Caco-2 (cell line): Measurements from ENCODE around the gene ZBTB22. TPM values are rescaled to one million over a fixed set of nuclear protein-coding genes. Genes with fewer than 3 reads are reported as not detected.

Experiments
- BruUV-seq: library from RNA; stranded (reverse); fragments of 400-500 nt; replicated peaks from 2 replicates; lab custom pipeline; 2021; lab: Mats Ljungman, UMichigan
- CTCF ChIA-PET: fragments of 300-600 bp; sonication (Branson Sonifier 250); formaldehyde crosslinking; loops from one replicate; lab custom pipeline; 2022; ENCODE audit warnings: antibody characterized with exemption; lab: Charles Lee
- POLR2A ChIA-PET: fragments of 300-600 bp; sonication (Branson Sonifier 250); formaldehyde crosslinking; loops from one replicate; lab custom pipeline; 2022; ENCODE audit warnings: antibody characterized with exemption; lab: Charles Lee
- DNase-seq, 2 experiments: peaks; one replicate each; pipeline versions ENCODE4 v3.0.0 to v3.0.0-alpha.2; 2020 to 2022
- H3K27me3 ChIP-seq: replicated peaks from 2 replicates; pipeline ENCODE4 v1.6.0; 2011; ENCODE audit warnings: low read length; ENCODE audit not compliant: control insufficient read depth, insufficient read depth
- H3K36me3 ChIP-seq: 2 replicates; pipeline ENCODE4 v1.5.1; 2011; ENCODE audit warnings: low read length; ENCODE audit not compliant: control insufficient read depth, insufficient read depth
- H3K4me1 ChIP-seq: fragments of 250-450 bp; sonication (Bioruptor Pico); 2 replicates; pipeline ENCODE4 v1.5.1; 2020; ENCODE audit warnings: mild to moderate bottlenecking
- H3K4me3 ChIP-seq: 2 replicates; pipeline ENCODE4 v1.5.1; 2011; ENCODE audit warnings: low read depth, mild to moderate bottlenecking, control low read depth, low read length
- H3K9me3 ChIP-seq: fragments of 250-450 bp; sonication (Bioruptor Pico); 2 replicates; pipeline ENCODE4 v1.5.1; 2020; ENCODE audit warnings: mild to moderate bottlenecking, moderate library complexity
- H3K27ac Mint-ChIP-seq: one replicate; pipeline ENCODE4 v1.8.0; 2022; ENCODE audit warnings: mixed read lengths; ENCODE audit not compliant: unreplicated experiment
- H3K27me3 Mint-ChIP-seq: one replicate; pipeline ENCODE4 v1.8.0; 2022; ENCODE audit warnings: mixed read lengths; ENCODE audit not compliant: insufficient read depth, unreplicated experiment
- H3K36me3 Mint-ChIP-seq: one replicate; pipeline ENCODE4 v1.8.0; 2022; ENCODE audit warnings: mild to moderate bottlenecking, mixed read lengths; ENCODE audit not compliant: insufficient read depth, unreplicated experiment
- H3K4me1 Mint-ChIP-seq: one replicate; pipeline ENCODE4 v1.8.0; 2022; ENCODE audit warnings: low read depth, mixed read lengths; ENCODE audit not compliant: unreplicated experiment
- H3K4me3 Mint-ChIP-seq: one replicate; pipeline ENCODE4 v1.8.0; 2022; ENCODE audit warnings: mild to moderate bottlenecking, moderate library complexity, mixed read lengths; ENCODE audit not compliant: unreplicated experiment
- H3K9me3 Mint-ChIP-seq: one replicate; pipeline ENCODE4 v1.8.0; 2022; ENCODE audit warnings: mixed read lengths; ENCODE audit not compliant: unreplicated experiment
- intact Hi-C: fragments of 100-400 bp; cut with micrococcal nuclease; formaldehyde crosslinking; loops from one replicate; pipeline ENCODE4 v1.10.0; 2022; ENCODE audit not compliant: unreplicated experiment
- total RNA-seq: library from RNA; stranded (reverse); gene quantifications from 2 replicates; pipeline ENCODE4 v1.2.3, GENCODE V29; 2022
- TF ChIP-seq, protein P1 (sequence below), 2 experiments: fragments of 200-600 bp in 1 of 2; IDR thresholded peaks; 1 replicate in 1 of 2; 2 replicates in 1 of 2; pipeline versions ENCODE4 v1.5.1 to v1.8.0; 2011 to 2022; ENCODE audit warnings: antibody characterized with exemption in 1 of 2, control low read depth in 1 of 2, inconsistent platforms in 1 of 2, low read depth in 1 of 2, low read length in 1 of 2, mild to moderate bottlenecking in 1 of 2, moderate library complexity in 1 of 2; ENCODE audit not compliant: insufficient read depth in 1 of 2, severe bottlenecking in 1 of 2, unreplicated experiment in 1 of 2

ZBTB22 gene
- total RNA-seq, 1 experiment from 2014 or later: 11.5 TPM

DNA sequence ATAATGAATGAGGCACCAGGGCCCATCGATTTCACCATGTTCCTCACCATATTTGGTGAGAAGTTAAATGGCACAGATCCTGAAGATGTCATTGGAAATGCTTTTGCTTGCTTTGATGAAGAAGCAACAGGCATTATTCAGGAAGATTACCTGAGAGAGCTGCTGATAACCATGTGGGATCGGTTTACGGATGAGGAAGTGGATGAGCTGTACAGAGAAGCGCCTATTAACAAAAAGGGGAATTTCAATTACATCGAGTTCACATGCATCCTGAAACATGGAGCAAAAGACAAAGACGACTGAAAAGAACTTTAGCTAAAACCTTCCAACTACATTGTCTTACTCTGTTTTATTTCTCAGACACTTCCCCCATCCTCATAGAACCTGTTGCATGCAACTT is 21.6 kb upstream of the ZBTB22 start:
- Mint-ChIP-seq H3K4me1 (no peaks in the 10 kb centered on the region), H3K27ac (no peak overlapping the region), H3K9me3 (no peaks in the 10 kb centered on the region), H3K4me3 (no peak overlapping the region), H3K36me3 (no peaks in the 10 kb centered on the region), H3K27me3 (no peaks in the 10 kb centered on the region)
- Histone ChIP-seq H3K4me1 (no peaks in the 10 kb centered on the region; the same call in 1 of the 2 replicates), H3K4me3 (no peak overlapping the region), H3K27me3 (no peaks in the 10 kb centered on the region), H3K36me3 (no peaks in the 10 kb centered on the region), H3K9me3 (no peaks in the 10 kb centered on the region)
- TF ChIP-seq, protein P1, sequence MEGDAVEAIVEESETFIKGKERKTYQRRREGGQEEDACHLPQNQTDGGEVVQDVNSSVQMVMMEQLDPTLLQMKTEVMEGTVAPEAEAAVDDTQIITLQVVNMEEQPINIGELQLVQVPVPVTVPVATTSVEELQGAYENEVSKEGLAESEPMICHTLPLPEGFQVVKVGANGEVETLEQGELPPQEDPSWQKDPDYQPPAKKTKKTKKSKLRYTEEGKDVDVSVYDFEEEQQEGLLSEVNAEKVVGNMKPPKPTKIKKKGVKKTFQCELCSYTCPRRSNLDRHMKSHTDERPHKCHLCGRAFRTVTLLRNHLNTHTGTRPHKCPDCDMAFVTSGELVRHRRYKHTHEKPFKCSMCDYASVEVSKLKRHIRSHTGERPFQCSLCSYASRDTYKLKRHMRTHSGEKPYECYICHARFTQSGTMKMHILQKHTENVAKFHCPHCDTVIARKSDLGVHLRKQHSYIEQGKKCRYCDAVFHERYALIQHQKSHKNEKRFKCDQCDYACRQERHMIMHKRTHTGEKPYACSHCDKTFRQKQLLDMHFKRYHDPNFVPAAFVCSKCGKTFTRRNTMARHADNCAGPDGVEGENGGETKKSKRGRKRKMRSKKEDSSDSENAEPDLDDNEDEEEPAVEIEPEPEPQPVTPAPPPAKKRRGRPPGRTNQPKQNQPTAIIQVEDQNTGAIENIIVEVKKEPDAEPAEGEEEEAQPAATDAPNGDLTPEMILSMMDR (IDR thresholded peaks at IDR 0.05; ENCODE audit: insufficient read depth in 1 of 2, low read depth in 1 of 2, low read length in 1 of 2, severe bottlenecking in 1 of 2, unreplicated experiment in 1 of 2): no peak
- intact Hi-C loops: no loop called here
- no TSS peak for BruUV-seq
- POLR2A ChIA-PET: no interaction called here
- DNase-seq: no peak
- CTCF ChIA-PET: no interaction called here

DNA sequence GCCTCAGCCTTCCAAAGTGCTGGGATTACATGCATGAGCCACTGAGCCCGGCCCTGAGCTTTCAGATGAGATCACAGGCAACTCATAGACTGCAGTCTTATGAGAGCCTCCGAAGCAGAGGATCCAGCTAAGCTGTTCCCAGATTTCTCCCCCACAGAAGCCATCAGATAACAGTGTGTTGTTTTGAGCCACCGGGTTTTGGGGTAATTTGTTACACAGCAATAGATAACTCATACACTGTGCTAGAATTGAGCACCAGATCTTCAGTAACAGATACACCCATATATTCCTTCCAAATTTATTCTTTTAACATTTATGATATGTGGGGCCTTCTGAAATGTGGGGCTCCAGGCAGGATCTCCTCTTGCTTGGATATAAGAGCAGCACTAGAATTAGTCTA is 19.0 kb upstream of the ZBTB22 start:
- H3K27me3 ChIP-seq: no peaks in the 10 kb centered on the region
- Mint-ChIP-seq H3K4me3 (no peak overlapping the region), H3K27me3 (no peaks in the 10 kb centered on the region), H3K4me1 (no peaks in the 10 kb centered on the region), H3K9me3 (no peaks in the 10 kb centered on the region), H3K36me3 (peaks cover under 1% of the 10 kb centered on the region), H3K27ac (no peak overlapping the region)
- TF ChIP-seq, protein P1 (IDR thresholded peaks at IDR 0.05; ENCODE audit: insufficient read depth in 1 of 2, low read depth in 1 of 2, low read length in 1 of 2, severe bottlenecking in 1 of 2, unreplicated experiment in 1 of 2): no peak
- intact Hi-C loops: no loop called here
- no TSS peak for BruUV-seq
- no peaks in the 10 kb centered on the region for H3K9me3 ChIP-seq
- no peak for DNase-seq
- no peaks in the 10 kb centered on the region for H3K36me3 ChIP-seq
- ChIA-PET POLR2A (no interaction called here), CTCF (interaction anchor here (0.6 kb wide), 1 partner anchor 1102 kb away, joined by 4 read pairs; no protein-coding TSS in a partner anchor)
- no peaks in the 10 kb centered on the region for H3K4me1 ChIP-seq
- H3K4me3 ChIP-seq: no peak overlapping the region

DNA sequence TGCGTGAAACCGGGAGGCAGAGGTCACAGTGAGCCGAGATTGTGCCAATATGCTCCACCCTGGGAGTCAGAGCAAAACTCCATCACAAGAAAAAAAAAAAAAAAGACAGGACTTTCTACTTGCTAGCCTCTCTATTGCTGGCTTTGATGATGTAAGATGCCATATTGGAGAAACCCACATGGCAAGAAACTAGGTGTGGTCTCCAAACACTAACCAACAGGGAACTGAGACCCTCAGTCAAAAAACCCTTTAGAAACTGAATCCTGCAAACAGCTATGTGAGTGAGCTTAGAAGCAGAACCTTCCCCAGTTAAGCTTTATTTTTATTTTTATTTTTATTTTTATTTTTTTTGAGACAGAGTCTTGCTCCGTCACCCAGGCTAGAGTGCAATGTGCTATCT is 18.4 kb upstream of the ZBTB22 start:
- no peak for DNase-seq
- intact Hi-C loops: no loop called here
- H3K9me3 Mint-ChIP-seq: no peaks in the 10 kb centered on the region
- no peaks in the 10 kb centered on the region for H3K4me1 ChIP-seq
- no peaks in the 10 kb centered on the region for H3K4me1 Mint-ChIP-seq
- no peaks in the 10 kb centered on the region for H3K9me3 ChIP-seq
- H3K36me3 Mint-ChIP-seq: peaks cover 5% of the 10 kb centered on the region
- no peaks in the 10 kb centered on the region for H3K27me3 Mint-ChIP-seq
- H3K36me3 ChIP-seq: no peaks in the 10 kb centered on the region
- no peak overlapping the region for H3K4me3 ChIP-seq
- TF ChIP-seq, protein P1 (IDR thresholded peaks at IDR 0.05; ENCODE audit: insufficient read depth in 1 of 2, low read depth in 1 of 2, low read length in 1 of 2, severe bottlenecking in 1 of 2, unreplicated experiment in 1 of 2): no peak
- H3K27ac Mint-ChIP-seq: no peak overlapping the region
- ChIA-PET POLR2A (no interaction called here), CTCF (interaction anchor here (0.6 kb wide), 1 partner anchor 1102 kb away, joined by 4 read pairs; no protein-coding TSS in a partner anchor)
- no peak overlapping the region for H3K4me3 Mint-ChIP-seq
- no peaks in the 10 kb centered on the region for H3K27me3 ChIP-seq
- no TSS peak for BruUV-seq
